GM18508 (cell line): ENCODE measurements around the gene SDC3.

Experiments
- ATAC-seq: cut with Tn5 transposase; IDR thresholded peaks from one replicate; pipeline ENCODE4 v1.9.1; 2021; ENCODE audit warnings: moderate number of reproducible peaks; ENCODE audit not compliant: insufficient read depth, unreplicated experiment

SDC3 gene

GRCh38 chr1:30929135-30929889 is 20.8 kb upstream of the SDC3 start:
- ATAC-seq: no peak

- ATAC-seq: no peak
Observed at GRCh38 chr1:30928789-30929134, 20.2 kb upstream of the SDC3 start.

GRCh38 chr1:30928171-30928570 is 19.6 kb upstream of the SDC3 start:
- no peak for ATAC-seq

GRCh38 chr1:30927448-30927847 is 18.9 kb upstream of the SDC3 start:
- ATAC-seq: no peak

- ATAC-seq: no peak
Observed at GRCh38 chr1:30923597-30923996, 15.0 kb upstream of the SDC3 start.

GRCh38 chr1:30920827-30921226 is 12.3 kb upstream of the SDC3 start:
- ATAC-seq: no peak

GRCh38 chr1:30919025-30919881 is 10.7 kb upstream of the SDC3 start:
- ATAC-seq: no peak

GRCh38 chr1:30916296-30916695 is 7.7 kb upstream of the SDC3 start:
- no peak for ATAC-seq

GRCh38 chr1:30915491-30916230 is 7.1 kb upstream of the SDC3 start:
- ATAC-seq: no peak

GRCh38 chr1:30914931-30915330 is 6.4 kb upstream of the SDC3 start:
- ATAC-seq: no peak

GRCh38 chr1:30914587-30914922 is 6.0 kb upstream of the SDC3 start:
- no peak for ATAC-seq

- ATAC-seq: no peak
Observed at GRCh38 chr1:30912913-30913652, 4.5 kb upstream of the SDC3 start.

GRCh38 chr1:30912224-30912623 is 3.7 kb upstream of the SDC3 start:
- no peak for ATAC-seq

- no peak for ATAC-seq
Observed at GRCh38 chr1:30911059-30911954, 2.7 kb upstream of the SDC3 start.

- no peak for ATAC-seq
Observed at GRCh38 chr1:30909365-30910068, 959 bp upstream of the SDC3 start.

- no peak for ATAC-seq
Observed at GRCh38 chr1:30908316-30908695, 252 bp downstream of the SDC3 start.

- no peak for ATAC-seq
Observed at GRCh38 chr1:30907481-30908315, 860 bp downstream of the SDC3 start.
